Activated CD4-positive, CD25-positive, alpha-beta regulatory T cell treated with anti-CD3 and anti-CD28 coated beads, Interleukin-2, amount 50 U/mL, for 24 hours (primary cell): ENCODE data around the gene CREB5.
"Not testable (repeated sequence)": the region's sequence is repeated elsewhere in the genome, so short reads cannot be mapped to it uniquely, and the experiment has no call there.

Experiments
- ATAC-seq, 2 donors: fragments of 150-1000 bp; cut with Tn5 transposase; one replicate each; pipeline ENCODE4 v1.10.0; 2021; ENCODE audit warnings: mild to moderate bottlenecking in 1 of 2, moderate library complexity in 1 of 2

The CREB5 gene

DNA sequence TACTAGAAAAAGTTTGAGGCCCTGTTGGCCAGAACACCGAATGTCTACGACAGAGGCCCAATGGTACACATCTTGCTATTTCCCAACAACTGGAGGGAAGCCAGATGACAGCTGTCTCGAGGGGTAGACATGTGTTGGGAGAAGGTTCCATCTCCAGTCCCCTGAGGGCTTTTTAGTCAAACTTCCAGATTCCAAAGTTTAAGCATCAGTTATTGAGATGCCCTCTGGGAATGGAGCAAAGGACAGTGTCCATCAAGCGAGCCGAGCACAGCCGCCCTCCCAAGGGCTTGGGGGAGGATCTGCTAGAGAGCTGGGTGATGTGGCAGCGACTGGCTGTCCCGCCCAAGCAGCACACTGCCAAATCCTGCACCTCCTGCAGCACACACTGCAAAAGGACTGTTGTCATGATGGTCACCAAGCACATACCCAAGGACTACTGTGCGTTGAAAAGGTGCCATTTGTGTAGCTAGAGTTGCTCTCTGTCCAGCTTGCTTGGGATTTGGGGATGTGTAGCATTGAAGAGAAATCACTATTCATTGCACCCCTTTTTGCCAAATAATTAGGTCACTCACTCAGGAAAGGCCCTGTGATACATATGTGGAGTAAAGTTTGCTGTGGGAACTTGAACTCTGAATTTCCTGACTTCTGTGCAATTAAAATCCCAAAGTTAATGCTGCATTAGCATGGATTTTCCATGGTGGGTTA, 381.2 kb downstream of the CREB5 start:
- ATAC-seq, result no peak

DNA sequence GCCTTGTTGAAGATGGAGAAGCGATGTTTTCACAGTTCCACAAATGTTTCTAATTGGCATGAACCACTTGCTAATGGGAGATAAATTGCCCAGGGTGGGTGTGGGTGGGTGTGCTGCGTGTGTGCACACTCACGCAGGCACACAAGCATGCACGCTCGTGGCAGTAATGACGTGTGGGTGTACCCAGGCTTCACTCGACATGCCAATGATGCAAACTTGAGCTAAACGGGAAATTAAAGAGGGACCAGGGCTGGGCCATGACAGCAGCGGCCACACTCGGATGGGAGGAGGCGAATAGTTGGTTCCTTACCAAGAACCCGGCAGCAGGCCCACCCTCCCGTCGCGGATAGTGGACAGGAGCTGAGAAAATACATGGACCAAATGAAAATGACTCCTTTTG, 386.0 kb downstream of the CREB5 start:
- no peak for ATAC-seq

DNA sequence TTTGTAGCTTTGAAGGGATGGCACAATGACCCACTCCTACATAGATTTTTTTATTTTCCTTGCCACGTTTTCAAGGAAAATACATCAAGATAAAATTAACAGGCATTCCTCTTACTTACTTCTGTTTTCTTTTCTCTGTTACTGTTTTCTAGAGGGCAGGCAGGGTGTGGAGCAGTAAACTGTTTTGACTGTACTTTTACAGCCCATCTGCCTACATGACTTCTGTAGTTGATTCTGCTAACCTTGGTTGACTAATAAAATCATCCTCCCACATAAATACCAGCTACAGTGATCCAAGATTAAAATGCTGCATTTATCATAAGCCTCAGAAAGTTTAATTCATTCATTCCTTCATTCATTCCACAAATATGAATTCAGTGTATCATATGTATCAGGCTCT, 387.3 kb downstream of the CREB5 start:
- ATAC-seq, result no peak

DNA sequence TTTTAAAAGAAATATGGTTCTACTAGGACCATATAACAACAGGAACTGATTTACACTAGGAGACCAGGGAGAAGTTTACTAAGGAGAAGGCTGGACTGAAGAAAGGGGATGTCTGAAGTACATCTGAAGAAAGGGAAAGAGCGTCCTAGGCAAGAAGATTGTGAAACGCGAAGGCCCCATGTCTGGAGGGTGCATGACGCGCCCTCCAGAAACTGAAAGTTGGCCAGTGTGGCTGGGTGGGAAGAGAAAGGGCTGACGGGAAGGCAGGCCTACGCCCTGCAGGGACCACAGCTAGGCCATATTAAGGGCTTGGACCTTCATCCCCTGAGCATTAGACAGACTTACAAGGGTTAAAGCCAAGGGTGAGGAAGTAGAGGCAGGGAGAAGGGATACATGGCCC, 387.8 kb downstream of the CREB5 start:
- ATAC-seq, result no peak

DNA sequence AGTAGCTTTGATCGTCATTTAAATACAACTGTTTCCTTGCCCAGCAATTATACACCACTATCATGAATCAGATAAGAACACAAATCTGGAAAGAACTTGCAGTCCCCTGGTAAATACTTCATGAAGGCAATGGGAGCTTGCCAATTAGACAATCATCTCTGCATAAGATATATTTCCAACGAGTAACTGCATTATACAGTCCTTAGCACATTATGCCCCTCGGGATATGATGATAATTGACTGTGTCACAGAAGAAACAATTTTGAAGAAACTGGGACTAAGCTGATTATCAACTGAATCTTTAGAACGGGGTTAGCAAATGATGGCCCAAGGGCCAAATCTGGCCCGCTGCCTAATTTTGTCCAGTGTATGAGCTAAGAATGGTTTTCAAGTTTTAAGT, 390.1 kb downstream of the CREB5 start:
- ATAC-seq, result no peak

DNA sequence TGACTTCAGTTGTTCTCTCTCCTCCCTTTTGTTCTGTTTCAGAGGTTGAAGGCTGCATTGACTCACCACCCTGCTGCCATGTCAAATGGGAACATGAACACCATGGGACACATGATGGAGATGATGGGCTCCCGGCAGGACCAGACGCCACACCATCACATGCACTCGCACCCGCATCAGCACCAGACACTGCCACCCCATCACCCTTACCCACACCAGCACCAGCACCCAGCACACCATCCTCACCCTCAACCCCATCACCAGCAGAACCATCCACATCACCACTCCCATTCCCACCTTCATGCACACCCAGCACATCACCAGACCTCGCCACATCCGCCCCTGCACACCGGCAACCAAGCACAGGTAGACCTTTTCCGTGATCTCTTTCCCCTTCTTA, 391.8 kb downstream of the CREB5 start:
- no peak for ATAC-seq

DNA sequence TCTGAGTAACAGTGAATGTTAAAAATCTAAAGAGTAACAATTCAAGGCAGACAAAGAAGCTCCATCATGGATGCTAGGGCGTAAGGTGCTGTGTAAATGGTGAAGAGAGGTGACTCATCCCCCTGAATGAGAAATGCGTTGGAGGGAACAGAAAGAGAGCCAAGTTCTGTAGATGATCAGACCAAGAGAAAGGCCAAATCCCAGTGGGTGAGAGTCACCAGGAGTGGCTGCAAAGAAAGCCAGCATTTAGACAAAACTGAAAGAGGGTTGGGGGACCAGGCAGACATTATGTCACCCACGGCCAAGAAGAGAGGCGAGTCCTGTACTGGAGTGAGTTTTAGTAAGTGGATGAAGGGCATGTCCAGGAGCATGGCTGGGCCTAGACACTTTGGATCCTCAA, 392.7 kb downstream of the CREB5 start:
- ATAC-seq, result no peak

DNA sequence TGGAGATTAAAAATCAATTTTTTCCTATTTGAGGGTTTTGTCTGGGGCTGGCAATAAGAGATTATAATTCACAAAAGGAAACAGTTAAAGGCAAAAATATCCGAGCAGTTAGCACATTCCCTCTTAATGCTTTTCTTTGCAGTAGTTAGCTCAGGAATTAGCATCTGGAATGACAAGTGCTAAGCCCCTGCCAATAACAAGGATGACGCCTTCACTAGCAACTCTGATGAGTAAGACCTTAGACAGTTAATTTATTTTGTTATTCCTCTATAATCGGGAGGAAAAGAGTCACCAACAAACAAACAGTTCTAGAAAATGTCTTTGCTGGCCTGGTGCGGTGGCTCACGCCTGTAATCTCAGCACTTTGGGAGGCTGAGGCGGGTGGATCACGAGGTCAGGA, 394.5 kb downstream of the CREB5 start:
- ATAC-seq, result no peak

DNA sequence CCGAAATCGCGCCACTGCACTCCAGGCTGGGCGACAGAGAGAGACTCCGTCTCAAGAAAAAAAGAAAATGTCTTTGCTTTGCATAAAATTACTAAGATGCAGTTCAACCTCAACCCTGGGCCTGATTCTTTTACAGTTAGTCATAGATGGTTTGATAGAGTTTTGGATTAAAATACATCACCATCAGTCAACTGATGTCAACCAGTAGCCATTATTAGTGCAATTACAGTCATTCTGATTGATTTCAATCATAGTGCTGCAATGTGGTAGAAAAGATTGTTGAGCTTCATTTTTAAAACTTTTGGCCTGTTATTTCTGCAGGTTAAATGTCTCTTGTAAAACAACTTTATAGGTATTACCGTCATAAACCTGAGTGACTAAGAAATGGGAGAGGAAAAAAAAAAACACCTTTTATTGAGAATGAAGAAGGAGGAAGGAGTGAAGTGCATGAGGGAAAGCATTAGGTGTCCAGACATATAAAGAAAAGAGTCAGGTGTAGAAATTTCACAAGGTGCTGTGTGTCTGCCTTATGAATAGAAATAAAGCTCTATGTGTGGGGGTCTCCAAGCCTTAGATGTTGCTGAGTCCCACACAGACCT, 395.2 kb downstream of the CREB5 start:
- ATAC-seq, result no peak

DNA sequence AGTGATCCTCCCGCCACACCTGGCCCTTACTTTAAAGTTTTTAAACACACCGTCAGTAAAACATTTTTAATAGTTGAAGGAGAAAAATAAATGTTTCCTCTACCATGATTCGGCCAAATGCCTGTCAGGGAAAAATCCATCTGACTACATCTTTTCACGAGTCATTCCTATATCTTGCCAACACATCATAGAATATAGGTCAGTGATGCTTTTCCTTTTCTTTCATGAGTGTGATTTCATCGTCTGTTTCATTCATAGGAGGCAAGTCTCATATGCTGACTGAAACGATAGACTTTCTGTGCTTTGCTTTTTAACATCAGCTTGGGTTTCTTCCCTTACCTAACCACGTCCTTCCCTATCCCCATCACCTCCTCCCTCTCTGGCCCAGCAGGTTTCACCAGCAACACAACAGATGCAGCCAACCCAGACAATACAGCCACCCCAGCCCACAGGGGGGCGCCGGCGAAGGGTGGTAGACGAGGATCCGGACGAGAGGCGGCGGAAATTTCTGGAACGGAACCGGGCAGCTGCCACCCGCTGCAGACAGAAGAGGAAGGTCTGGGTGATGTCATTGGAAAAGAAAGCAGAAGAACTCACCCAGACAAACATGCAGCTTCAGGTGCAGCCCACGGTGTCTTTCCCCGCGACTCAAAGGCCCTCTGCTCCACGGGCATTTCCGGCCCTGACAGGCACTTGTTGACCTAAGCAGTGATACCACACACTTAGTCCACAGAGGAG, 396.6 kb downstream of the CREB5 start:
- ATAC-seq, result no peak

DNA sequence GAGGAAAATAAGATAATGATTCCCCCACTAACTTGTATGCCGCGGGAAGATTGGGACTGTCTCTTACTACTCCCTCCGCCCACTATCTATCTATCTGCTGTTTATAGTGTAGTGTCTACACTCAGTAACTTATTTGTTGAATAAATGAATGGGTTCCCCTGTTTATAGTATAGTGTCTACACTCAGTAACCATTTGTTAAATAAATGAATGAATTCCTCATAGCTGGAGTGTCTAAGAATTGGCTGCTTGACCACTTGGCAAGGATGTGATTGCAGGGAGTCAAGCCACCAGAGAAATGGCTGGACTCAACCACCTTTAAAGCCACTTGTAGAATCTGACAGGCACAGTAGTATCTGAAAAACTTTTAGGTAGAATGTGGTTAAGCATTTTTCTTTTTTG, 398.7 kb downstream of the CREB5 start:
- no peak for ATAC-seq

DNA sequence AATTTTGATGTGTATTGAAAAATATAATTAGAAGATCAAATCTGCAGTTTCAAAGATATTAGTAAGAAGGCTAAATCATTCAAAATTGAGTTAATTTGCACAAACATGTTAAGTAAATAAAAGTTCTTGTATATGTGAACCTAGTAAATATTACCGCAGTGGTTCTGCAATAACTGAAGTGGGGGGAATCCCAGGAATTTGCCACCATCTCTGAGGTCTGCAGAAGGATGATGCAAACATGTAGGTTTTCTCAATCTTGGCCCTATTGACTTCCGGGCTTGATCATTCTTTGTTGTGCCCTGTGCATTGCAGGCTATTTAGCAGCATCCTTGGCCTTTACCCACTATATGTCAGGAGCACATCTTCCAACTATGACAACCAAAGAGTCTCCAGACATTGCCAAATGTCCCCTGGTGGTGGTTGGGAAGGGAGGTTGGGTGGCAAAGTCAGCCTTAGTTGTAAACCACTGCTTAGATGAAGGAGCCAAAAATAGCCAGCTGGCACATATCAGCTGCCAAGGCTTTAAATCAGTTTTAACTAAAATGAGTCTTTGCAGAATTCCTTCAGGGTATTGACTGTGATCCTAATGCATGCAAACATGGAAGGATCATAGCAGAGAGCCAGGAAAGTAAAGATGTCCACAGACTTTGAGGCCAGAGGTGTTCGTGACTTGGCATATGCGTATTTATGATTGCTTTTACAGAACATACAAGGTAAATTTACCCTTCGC, 399.5 kb downstream of the CREB5 start:
- no peak for ATAC-seq

DNA sequence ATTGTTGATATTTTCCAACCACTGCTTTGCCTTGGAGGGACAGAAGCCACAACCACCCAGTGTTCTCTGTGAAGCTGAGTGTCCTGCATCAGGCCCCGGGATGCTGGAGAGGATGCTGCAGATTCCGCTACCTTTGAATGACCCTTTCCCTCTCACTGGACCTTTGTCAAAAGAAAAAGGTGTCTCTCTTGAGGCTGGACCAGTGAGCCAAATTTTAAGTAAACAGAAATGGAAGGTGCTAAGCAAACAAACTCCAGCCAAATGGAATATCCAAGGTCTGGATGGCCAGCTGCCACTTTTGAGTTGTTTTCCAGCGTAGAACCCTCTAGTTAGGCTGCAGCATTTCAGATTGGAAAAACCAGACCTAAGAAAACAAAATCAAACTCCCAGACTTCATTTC, 400.3 kb downstream of the CREB5 start:
- ATAC-seq, result no peak

DNA sequence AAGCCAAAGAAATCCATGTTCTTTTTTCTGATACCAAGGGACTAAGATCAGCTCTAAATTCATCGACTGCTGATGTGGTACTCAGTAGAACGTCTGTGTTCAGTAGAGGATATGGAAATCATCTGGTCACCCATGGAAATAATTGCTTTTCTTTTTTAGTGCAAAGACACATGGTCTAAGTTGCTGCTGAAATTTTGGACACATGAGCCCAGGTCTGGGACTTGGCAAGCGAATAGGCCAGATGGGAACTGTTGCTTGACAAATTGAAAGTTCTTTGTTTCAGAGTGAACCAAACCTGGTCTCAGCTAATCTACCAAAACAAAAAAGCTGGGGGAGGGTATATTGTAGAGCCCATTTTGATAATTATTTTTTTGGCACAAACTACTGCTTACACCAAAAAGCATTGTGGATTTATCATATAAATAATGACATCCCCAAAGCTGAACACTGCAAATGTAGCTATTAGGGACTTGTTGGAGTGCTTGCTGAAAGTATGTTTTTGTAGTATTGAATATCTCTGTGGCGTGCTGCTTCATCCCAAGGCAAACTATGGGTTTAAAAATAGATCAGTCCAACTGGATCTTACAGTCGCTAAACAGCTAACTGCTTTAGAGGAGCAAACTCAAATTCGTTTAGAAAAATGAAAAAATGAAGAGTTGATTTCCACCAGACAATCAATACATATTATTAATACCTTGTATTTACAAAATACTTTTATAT, 401.1 kb downstream of the CREB5 start:
- no peak for ATAC-seq

DNA sequence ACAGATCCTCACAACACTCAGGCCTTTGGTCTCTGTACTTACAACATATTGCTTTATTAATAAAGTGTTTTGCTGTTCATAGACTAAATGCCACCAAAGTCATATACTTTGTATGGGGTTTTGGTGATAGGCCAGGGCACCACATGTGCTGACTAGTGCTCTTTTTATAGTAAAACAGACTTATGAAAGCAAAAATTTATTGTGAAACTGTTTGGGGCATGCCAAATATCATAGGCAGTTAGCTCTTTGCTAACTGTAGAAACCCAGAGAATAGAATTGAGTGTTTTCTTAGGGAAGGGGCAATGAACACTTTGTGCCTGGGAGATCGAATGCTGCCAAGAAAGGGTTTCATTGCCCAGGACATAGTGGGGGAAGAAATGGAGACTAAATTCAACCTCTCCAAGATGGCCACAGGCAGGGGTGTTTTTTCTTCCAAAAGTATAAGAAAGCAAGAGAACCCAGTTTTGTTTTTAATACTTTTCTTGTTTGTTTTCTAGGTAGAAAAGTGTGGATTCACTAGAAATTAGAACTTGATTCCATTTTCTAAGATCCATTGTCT, 403.1 kb downstream of the CREB5 start:
- ATAC-seq, result no peak

DNA sequence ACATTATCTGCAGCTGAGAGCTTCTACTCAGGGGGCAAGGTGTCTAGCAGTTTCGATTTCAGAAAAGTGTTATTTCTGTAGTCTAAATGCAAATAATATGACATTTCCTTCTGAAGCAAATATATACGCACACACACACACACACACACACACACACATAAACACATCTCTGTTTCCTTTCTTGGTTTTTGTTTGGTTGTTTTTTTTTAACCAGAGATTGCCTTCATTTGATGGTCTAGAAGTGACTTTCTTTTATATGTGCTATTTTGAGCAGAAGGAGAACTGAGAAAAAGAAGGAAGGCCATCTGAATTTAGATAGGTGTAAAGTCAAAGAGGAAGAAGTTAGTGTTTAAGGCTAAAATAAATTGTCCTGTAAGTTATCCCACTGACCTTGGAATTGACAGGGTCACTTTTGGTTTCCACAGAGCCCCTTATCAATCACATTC, 403.6 kb downstream of the CREB5 start:
- ATAC-seq, result no peak

DNA sequence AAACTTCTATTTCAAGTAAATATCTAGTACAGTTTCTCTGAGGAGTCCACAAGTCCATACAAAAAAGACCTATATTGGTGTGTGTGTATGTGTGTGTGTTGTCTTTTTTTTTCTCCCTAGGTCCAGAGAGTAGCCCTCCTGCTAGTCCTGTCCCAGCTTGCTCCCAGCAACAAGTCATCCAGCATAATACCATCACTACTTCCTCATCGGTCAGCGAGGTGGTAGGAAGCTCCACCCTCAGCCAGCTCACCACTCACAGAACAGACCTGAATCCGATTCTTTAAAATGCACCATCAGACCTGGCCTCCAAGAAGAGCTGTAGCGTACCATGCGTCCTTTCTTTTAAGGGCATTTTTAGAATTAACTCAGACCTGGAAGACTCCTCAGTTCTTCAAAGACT, 406.7 kb downstream of the CREB5 start:
- no peak for ATAC-seq

DNA sequence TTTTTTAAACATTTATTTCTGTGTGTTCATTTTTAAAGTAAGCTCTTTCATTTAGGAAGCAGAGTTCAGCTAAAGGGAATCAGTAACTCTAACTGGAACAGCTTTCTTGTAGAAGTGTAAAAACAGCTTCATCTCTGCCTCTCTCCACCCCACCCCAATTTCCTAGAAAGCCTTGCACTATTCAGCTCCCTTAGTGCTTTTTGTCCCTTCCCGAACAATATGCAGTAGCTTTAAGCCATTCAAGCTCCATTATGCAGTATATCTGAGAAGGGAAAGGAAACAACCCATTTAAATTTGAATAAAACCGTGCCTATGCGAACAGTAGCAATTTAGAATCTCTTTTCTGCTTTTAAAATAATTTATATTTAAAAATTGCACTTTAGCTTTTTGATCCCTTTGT, 411.3 kb downstream of the CREB5 start:
- ATAC-seq, result no peak

DNA sequence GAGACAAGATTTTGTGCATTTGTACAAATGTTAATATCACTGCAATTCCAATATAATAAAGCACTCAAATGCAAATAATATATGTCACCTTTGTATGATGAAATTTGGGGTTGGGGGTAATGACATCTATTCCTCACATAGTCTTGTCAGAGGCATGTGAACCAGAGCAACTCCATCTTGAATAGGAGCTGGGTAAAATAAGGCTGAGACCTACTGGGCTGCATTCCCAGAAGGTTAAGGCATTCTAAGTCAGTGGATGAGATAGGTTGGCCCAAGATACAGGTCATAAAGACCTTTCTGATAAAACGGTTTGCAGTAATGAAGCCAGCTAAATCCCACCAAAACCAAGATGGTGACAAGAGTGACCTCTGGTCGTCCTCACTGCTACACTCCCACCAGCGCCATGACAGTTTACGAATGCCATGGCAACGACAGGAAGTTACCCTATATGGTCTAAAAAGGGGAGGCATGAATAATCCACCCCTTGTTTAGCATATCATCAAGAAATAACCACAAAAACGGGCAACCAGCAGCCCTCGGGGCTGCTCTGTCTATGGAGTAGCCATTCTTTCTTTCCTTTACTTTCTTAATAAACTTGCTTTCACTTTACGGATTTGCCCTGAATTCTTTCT, 413.6 kb downstream of the CREB5 start:
- not testable (repeated sequence) for ATAC-seq

DNA sequence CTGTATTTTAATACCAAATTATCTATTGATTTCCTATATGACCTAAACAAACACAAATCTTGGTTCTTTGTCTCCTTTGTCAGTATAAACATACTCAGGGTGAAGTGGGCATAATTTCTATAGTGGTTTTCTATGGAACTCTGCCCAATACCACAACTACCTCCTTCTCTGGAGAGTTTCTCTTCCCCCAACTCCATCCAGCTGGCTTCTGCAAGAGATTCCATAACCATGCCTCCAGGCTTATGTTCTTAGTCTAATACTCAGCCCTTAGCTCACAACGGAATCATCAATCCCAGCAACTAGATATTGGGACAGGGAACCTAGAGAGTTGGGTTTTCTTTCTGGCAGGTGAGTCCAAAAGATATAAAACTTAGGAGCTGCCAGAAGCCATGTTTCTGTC, 418.5 kb downstream of the CREB5 start:
- ATAC-seq, result no peak

DNA sequence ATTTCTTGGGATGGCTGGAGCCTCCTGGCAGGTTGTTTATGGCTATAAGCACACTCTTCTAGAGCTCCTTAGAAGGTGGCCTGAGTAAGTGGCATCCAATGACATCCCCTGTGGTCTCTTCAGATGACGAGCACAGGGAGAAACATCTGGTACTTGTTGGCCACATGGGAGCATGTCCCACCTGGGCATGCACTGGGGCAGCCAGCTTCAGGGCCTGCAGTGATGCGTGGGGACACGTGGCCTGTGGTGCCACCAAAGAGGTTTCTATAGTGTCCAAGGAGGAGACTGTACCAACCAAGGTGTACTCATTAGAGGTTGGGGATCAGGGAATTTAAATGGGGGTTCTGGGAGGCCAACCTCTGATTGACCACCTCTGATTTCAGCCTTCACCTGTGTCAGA, 420.4 kb downstream of the CREB5 start:
- no peak for ATAC-seq

DNA sequence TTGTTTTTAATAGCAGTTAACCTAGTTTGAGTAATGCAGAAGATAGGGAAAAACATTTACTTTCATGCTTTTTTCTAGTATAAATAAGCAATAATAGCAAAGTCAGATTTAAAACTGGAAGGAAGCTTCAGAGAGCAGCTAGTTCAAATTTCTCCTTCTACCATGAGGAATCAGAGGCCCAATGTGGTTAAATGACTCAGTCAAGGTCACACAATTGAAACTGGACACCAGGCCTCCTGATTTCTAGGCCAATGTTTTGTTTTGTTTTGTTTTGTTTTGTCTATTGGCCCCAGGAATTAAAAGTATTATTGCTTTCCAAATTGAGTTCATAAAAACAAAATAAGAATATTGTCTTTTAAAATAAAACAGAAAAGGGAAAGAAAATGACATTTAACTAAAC, 423.5 kb downstream of the CREB5 start:
- ATAC-seq, result no peak
